DOHH2 (cell line): ENCODE data around the gene EXOC3.
"Not testable (repeated sequence)": the region's sequence is repeated elsewhere in the genome, so short reads cannot be mapped to it uniquely, and the experiment has no call there.

ENCODE experiments used
- EZH2phosphoT487 ChIP-seq: fragments of 200-600 bp; sonication (generic); IDR thresholded peaks from 2 replicates; pipeline ENCODE4 v1.6.1; 2017; ENCODE audit warnings: borderline replicate concordance, mild to moderate bottlenecking, antibody characterized with exemption, low read length, moderate library complexity, mixed read lengths
- TF ChIP-seq, protein P1 (sequence below): fragments of 200-600 bp; sonication (generic); IDR thresholded peaks from one replicate; pipeline ENCODE4 v1.5.1; 2014; ENCODE audit warnings: antibody characterized with exemption, mild to moderate bottlenecking, low read depth, low read length; ENCODE audit not compliant: poor library complexity, severe bottlenecking

GRCh38 chr5:414991-415927, 27.7 kb upstream of the EXOC3 start:
- TF ChIP-seq EZH2phosphoT487 = not testable (repeated sequence)
- TF ChIP-seq, protein P1, sequence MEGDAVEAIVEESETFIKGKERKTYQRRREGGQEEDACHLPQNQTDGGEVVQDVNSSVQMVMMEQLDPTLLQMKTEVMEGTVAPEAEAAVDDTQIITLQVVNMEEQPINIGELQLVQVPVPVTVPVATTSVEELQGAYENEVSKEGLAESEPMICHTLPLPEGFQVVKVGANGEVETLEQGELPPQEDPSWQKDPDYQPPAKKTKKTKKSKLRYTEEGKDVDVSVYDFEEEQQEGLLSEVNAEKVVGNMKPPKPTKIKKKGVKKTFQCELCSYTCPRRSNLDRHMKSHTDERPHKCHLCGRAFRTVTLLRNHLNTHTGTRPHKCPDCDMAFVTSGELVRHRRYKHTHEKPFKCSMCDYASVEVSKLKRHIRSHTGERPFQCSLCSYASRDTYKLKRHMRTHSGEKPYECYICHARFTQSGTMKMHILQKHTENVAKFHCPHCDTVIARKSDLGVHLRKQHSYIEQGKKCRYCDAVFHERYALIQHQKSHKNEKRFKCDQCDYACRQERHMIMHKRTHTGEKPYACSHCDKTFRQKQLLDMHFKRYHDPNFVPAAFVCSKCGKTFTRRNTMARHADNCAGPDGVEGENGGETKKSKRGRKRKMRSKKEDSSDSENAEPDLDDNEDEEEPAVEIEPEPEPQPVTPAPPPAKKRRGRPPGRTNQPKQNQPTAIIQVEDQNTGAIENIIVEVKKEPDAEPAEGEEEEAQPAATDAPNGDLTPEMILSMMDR = not testable (repeated sequence)
